ENCODE data around the gene PTPRN2. TPM values are rescaled to one million over a fixed set of nuclear protein-coding genes. Genes with fewer than 3 reads are reported as not detected.

Gene PTPRN2
- total and polyA plus RNA-seq, 2 of the 8 experiments (the other 6 are each of a cell fraction or from before 2014, with no cell fraction given) = 2.6 to 4.5 TPM

DNA sequence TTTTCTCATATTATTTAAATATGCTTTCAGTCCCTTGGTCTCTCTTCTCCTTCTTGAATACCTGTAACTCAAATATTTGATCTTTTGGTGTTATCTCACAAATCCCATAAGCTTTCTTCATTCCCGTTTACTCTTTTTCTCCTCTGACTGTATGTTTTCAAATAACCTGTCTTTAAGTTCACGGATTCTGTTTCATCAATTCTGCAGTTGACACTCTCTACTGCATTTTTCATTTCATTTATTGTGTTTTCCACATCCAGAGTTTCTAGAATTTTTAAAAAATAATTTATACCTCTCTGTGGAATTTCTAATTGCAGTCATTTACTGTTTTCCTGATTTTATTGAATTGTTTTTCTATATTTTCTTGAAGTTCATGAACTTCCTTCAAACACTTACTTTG is 298.4 kb downstream of the PTPRN2 start:
- Histone ChIP-seq H2BK120ac (replicated peaks; ENCODE audit: low read depth, low read length) (no peak overlapping the region), H3K27ac (ENCODE audit: low read depth, low read length) (no peak overlapping the region), H3K18ac (ENCODE audit: extremely low read depth, low read length) (no peak overlapping the region), H3K23me2 (ENCODE audit: low read depth, low read length) (no peaks in the 10 kb centered on the region), H4K5ac (ENCODE audit: insufficient read length, low read depth, low read length) (no peak overlapping the region), H3K79me2 (ENCODE audit: control insufficient read depth in 1 of 2, insufficient read depth in 2 of 2, low read length in 2 of 2) (no peaks in the 10 kb centered on the region), H3K9me3 (ENCODE audit: insufficient read depth in 2 of 2, low read depth in 1 of 2, low read length in 1 of 2) (peaks cover 28 to 33% of the 10 kb centered on the region in 2 experiments), H3K79me1 (ENCODE audit: low read depth, low read length) (no peaks in the 10 kb centered on the region), H3K27me3 (replicated peaks in 1 of 4; ENCODE audit: control insufficient read depth in 3 of 4, extremely low read depth in 1 of 4, insufficient read depth in 3 of 4, low read length in 3 of 4) (no peaks in the 10 kb centered on the region), H2BK12ac (ENCODE audit: low read depth, low read length) (no peak overlapping the region), H3K4me2 (ENCODE audit: insufficient read depth in 1 of 2, low read depth in 2 of 2, low read length in 2 of 2) (no peak overlapping the region), H2BK5ac (ENCODE audit: low read depth, low read length) (no peak overlapping the region), H2AK5ac (ENCODE audit: low read depth, low read length) (no peak overlapping the region), H3K4me3 (ENCODE audit: extremely low read depth in 1 of 4, insufficient read depth in 2 of 4, low read depth in 3 of 4, low read length in 4 of 4) (no peak overlapping the region), H3K14ac (ENCODE audit: insufficient read length) (no peak overlapping the region), H2BK20ac (ENCODE audit: low read length) (no peak overlapping the region), H4K20me1 (replicated peaks in 1 of 2; ENCODE audit: control insufficient read depth in 1 of 2, insufficient read depth in 2 of 2, low read length in 2 of 2) (no peaks in the 10 kb centered on the region), H2AFZ (ENCODE audit: low read length) (no peak overlapping the region), H2BK15ac (ENCODE audit: low read length) (no peak overlapping the region), H4K8ac (ENCODE audit: extremely low read depth, insufficient read depth, low read length) (no peak overlapping the region), H3K36me3 (ENCODE audit: control insufficient read depth in 2 of 4, insufficient read depth in 4 of 4, low read length in 3 of 4) (no peaks in the 10 kb centered on the region), H3K4ac (replicated peaks; ENCODE audit: insufficient read length, low read depth, low read length) (no peak overlapping the region), H3K56ac (replicated peaks; ENCODE audit: insufficient read length, low read depth, low read length) (no peak overlapping the region), H3K4me1 (replicated peaks in 1 of 4; ENCODE audit: control insufficient read depth in 3 of 4, insufficient read depth in 4 of 4, low read length in 3 of 4) (peaks cover 0 to 7% (median under 1%) of the 10 kb centered on the region in 4 experiments; a peak in 2 of 7 replicates), H4K91ac (replicated peaks; ENCODE audit: insufficient read length, low read length) (no peak overlapping the region), H3K23ac (ENCODE audit: insufficient read length) (no peak overlapping the region), H3K9ac (replicated peaks in 1 of 4; ENCODE audit: extremely low read depth in 1 of 4, low read depth in 3 of 4, low read length in 3 of 4) (no peak overlapping the region)
- WGBS, 2 experiments (ENCODE audit: extremely low coverage in 1 of 2, insufficient coverage in 1 of 2, insufficient read length in 1 of 2, insufficient replicate concordance in 2 of 2, low coverage in 1 of 2, low lambda C conversion rate in 2 of 2, missing lambda C conversion rate in 1 of 2) = 93% methylated on average over 2 of the region's 2 CpGs; no CpG with 5 or more reads in 1 of the 2 experiments
- no peak for DNase-seq (ENCODE audit: low read depth in 1 of 2, low spot score in 2 of 2)
- CTCF ChIA-PET (ENCODE audit: partially characterized antibody) = no interaction called here
- FAIRE-seq = no peak
- POLR2A ChIA-PET (ENCODE audit: partially characterized antibody) = no interaction called here
- TF ChIP-seq RAD21 (IDR thresholded peaks at IDR 0.05 in 1 of 2, conservative IDR thresholded peaks at IDR 0.05 in 1 of 2; ENCODE audit: low read depth in 2 of 2, low read length in 2 of 2) (no peak), CBX5 (IDR thresholded peaks at IDR 0.05; ENCODE audit: low read depth, low read length) (no peak), CTBP2 (IDR thresholded peaks at IDR 0.05; ENCODE audit: borderline replicate concordance, insufficient read depth, insufficient read length, low read length) (no peak), BRCA1 (IDR thresholded peaks at IDR 0.05; ENCODE audit: low read depth, low read length) (no peak), SAP30 (IDR thresholded peaks at IDR 0.05; ENCODE audit: insufficient read depth, insufficient replicate concordance, low read length) (no peak), FOSL1 (IDR thresholded peaks at IDR 0.05; ENCODE audit: insufficient read depth, low read depth, low read length) (no peak), GTF2F1 (IDR thresholded peaks at IDR 0.05; ENCODE audit: borderline replicate concordance, low read depth, low read length) (no peak), CEBPB (IDR thresholded peaks at IDR 0.05; ENCODE audit: low read depth, low read length) (no peak), KDM1A (IDR thresholded peaks at IDR 0.05; ENCODE audit: borderline replicate concordance, low read length) (no peak), TCF12 (IDR thresholded peaks at IDR 0.05; ENCODE audit: low read depth, low read length) (no peak), SRF (IDR thresholded peaks at IDR 0.05; ENCODE audit: low read depth, low read length) (no peak), ZNF274 (IDR thresholded peaks at IDR 0.05; ENCODE audit: borderline replicate concordance, extremely low read depth, low read length) (no peak)
- TF ChIP-seq, protein P1, sequence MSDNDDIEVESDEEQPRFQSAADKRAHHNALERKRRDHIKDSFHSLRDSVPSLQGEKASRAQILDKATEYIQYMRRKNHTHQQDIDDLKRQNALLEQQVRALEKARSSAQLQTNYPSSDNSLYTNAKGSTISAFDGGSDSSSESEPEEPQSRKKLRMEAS (IDR thresholded peaks at IDR 0.05) = no peak

Data from H1 (cell line).